CD8-positive, alpha-beta memory T cell (primary cell): ENCODE measurements around the gene TSPEAR. TPM values are rescaled to one million over a fixed set of nuclear protein-coding genes. Genes with fewer than 3 reads are reported as not detected.

Experiments
- CTCF ChIA-PET: fragments of 350-600 bp; sonication (Branson Sonifier 250); formaldehyde crosslinking; loops from one replicate; lab custom pipeline; 2021; ENCODE audit warnings: antibody characterized with exemption; lab: Charles Lee
- POLR2A ChIA-PET: fragments of 350-600 bp; sonication (Branson Sonifier 250); formaldehyde crosslinking; loops from one replicate; lab custom pipeline; 2021; ENCODE audit warnings: antibody characterized with exemption; lab: Charles Lee
- DNase-seq, 5 donors: peaks; one replicate each; pipeline versions ENCODE4 v3.0.0 to v3.0.0-alpha.2; 2020 to 2022; ENCODE audit warnings: mixed read lengths in 1 of 5
- H3K27ac ChIP-seq: one replicate; pipeline ENCODE4 v1.7.0; 2013; ENCODE audit warnings: low read depth, mild to moderate bottlenecking, low read length, moderate library complexity
- H3K27me3 ChIP-seq: 2 replicates; pipeline ENCODE4 v1.7.0; 2013; ENCODE audit warnings: low read length, mild to moderate bottlenecking; ENCODE audit not compliant: insufficient read depth, poor library complexity, severe bottlenecking
- H3K36me3 ChIP-seq: 2 replicates; pipeline ENCODE4 v1.7.0; 2013; ENCODE audit warnings: mild to moderate bottlenecking, low read length, moderate library complexity; ENCODE audit not compliant: insufficient read depth
- H3K4me1 ChIP-seq: 2 replicates; pipeline ENCODE4 v1.7.0; 2013; ENCODE audit warnings: mild to moderate bottlenecking, low read length, moderate library complexity; ENCODE audit not compliant: insufficient read depth
- H3K4me3 ChIP-seq: 2 replicates; pipeline ENCODE4 v1.7.0; 2013; ENCODE audit warnings: mild to moderate bottlenecking, low read length
- H3K9me3 ChIP-seq: 2 replicates; pipeline ENCODE4 v1.7.0; 2013; ENCODE audit warnings: mild to moderate bottlenecking, low read length
- H3K27ac Mint-ChIP-seq, 8 donors: one replicate each; pipeline ENCODE4 v1.8.0; 2020 to 2021; ENCODE audit warnings: mixed read lengths in 8 of 8, mild to moderate bottlenecking in 6 of 8, inconsistent platforms in 3 of 8, moderate library complexity in 3 of 8
- H3K27me3 Mint-ChIP-seq, 2 donors: one replicate each; pipeline ENCODE4 v1.8.0; 2020 to 2021; ENCODE audit warnings: mixed read lengths in 2 of 2, mild to moderate bottlenecking in 1 of 2, moderate library complexity in 1 of 2
- H3K36me3 Mint-ChIP-seq, 3 donors: one replicate each; pipeline ENCODE4 v1.8.0; 2020 to 2021; ENCODE audit warnings: mixed read lengths in 3 of 3, inconsistent platforms in 1 of 3, mild to moderate bottlenecking in 1 of 3
- H3K4me1 Mint-ChIP-seq, 3 donors: one replicate each; pipeline ENCODE4 v1.8.0; 2020 to 2021; ENCODE audit warnings: mixed read lengths in 3 of 3, inconsistent platforms in 1 of 3, mild to moderate bottlenecking in 1 of 3
- H3K4me3 Mint-ChIP-seq, 7 donors: one replicate each; pipeline ENCODE4 v1.8.0; 2020 to 2021; ENCODE audit warnings: mixed read lengths in 7 of 7, mild to moderate bottlenecking in 6 of 7, moderate library complexity in 4 of 7, inconsistent platforms in 2 of 7
- H3K9me3 Mint-ChIP-seq, 5 donors: one replicate each; pipeline ENCODE4 v1.8.0; 2020 to 2022; ENCODE audit warnings: mixed read lengths in 5 of 5, mild to moderate bottlenecking in 3 of 5, moderate library complexity in 2 of 5, inconsistent platforms in 1 of 5
- polyA plus RNA-seq: library from polyadenylated mRNA; unstranded; fragments of 300-500 nt; fragmentation: Illumina TruSeq; gene quantifications from one replicate; pipeline ENCODE4 v1.2.3, GENCODE V29; 2021
- total RNA-seq, 2 experiments: library from RNA; stranded (reverse); gene quantifications; one replicate each; pipeline ENCODE4 v1.2.3, GENCODE V29; 2021

TSPEAR gene
- total RNA-seq (not detected), polyA plus RNA-seq (0.05 TPM)

GRCh38 chr21:44711327-44712202, at the start of gene TSPEAR:
Gene TSPEAR (minus strand): TSS chr21:44711572. CDS start chr21:44711514, 58 bp downstream.
- no peaks in the 10 kb centered on the region for H3K36me3 Mint-ChIP-seq
- H3K4me3 Mint-ChIP-seq = peak within 1 kb of the TSS; percentile 34 to 79 (median 72)
- Histone ChIP-seq H3K4me1 (peaks cover 35% of the 10 kb centered on the region), H3K9me3 (no peaks in the 10 kb centered on the region), H3K36me3 (no peaks in the 10 kb centered on the region), H3K27ac (no peak within 1 kb of the TSS), H3K27me3 (peaks cover 63% of the 10 kb centered on the region), H3K4me3 (no peak within 1 kb of the TSS)
- ChIA-PET CTCF (interaction anchor here (0.6 to 2.2 kb wide), 3 partner anchors 31 to 935 kb away, joined by 3 to 6 read pairs (median 3); no protein-coding TSS in a partner anchor), POLR2A (interaction anchor here (0.5 to 1.2 kb wide), 3 partner anchors 54 to 1773 kb away, joined by 3 to 5 read pairs (median 3); partner anchors contain the start of genes KRTAP12-3 and POFUT2)
- H3K4me1 Mint-ChIP-seq = peaks cover 32 to 52% (median 44%) of the 10 kb centered on the region in 3 donors
- H3K27ac Mint-ChIP-seq = peak within 1 kb of the TSS in 3 of 8 donors; percentile 43 to 79 (median 67)
- no peak for DNase-seq
- peaks cover 0 to 4% (median 0%) of the 10 kb centered on the region in 5 donors for H3K9me3 Mint-ChIP-seq
- H3K27me3 Mint-ChIP-seq = peaks cover 65 to 81% of the 10 kb centered on the region in 2 donors

- no peak overlapping the region for H3K27ac ChIP-seq
- no peaks in the 10 kb centered on the region for H3K27me3 Mint-ChIP-seq
- no peaks in the 10 kb centered on the region for H3K36me3 ChIP-seq
- ChIA-PET POLR2A (no interaction called here), CTCF (interaction anchor here (1.4 kb wide), 1 partner anchor 250 kb away, joined by 5 read pairs; no protein-coding TSS in a partner anchor)
- H3K27me3 ChIP-seq = no peaks in the 10 kb centered on the region
- H3K27ac Mint-ChIP-seq = no peak overlapping the region
- no peak overlapping the region for H3K4me3 Mint-ChIP-seq
- H3K9me3 Mint-ChIP-seq = no peaks in the 10 kb centered on the region
- peak in 1 of 5 donors; percentile 30 for DNase-seq
- no peaks in the 10 kb centered on the region for H3K9me3 ChIP-seq
- peaks cover 9% of the 10 kb centered on the region for H3K4me1 ChIP-seq
- H3K4me3 ChIP-seq = no peak overlapping the region
- no peaks in the 10 kb centered on the region for H3K36me3 Mint-ChIP-seq
- H3K4me1 Mint-ChIP-seq = peaks cover 5 to 9% (median 8%) of the 10 kb centered on the region in 3 donors
Observed at GRCh38 chr21:44760376-44760775, 49.0 kb upstream of the TSPEAR start.

- no peaks in the 10 kb centered on the region for H3K27me3 ChIP-seq
- DNase-seq = peak in 1 of 5 donors; percentile 20
- ChIA-PET CTCF (no interaction called here), POLR2A (no interaction called here)
- Mint-ChIP-seq H3K4me1 (peaks cover 0 to 3% (median 3%) of the 10 kb centered on the region in 3 donors), H3K27me3 (no peaks in the 10 kb centered on the region), H3K4me3 (no peak overlapping the region), H3K27ac (no peak overlapping the region), H3K36me3 (no peaks in the 10 kb centered on the region), H3K9me3 (no peaks in the 10 kb centered on the region)
- H3K9me3 ChIP-seq = no peaks in the 10 kb centered on the region
- H3K4me1 ChIP-seq = peaks cover 3% of the 10 kb centered on the region
- H3K36me3 ChIP-seq = no peaks in the 10 kb centered on the region
- H3K27ac ChIP-seq = no peak overlapping the region
- H3K4me3 ChIP-seq = no peak overlapping the region
Observed at GRCh38 chr21:44759628-44760285, 48.4 kb upstream of the TSPEAR start.

- Mint-ChIP-seq H3K9me3 (no peaks in the 10 kb centered on the region), H3K4me3 (no peak overlapping the region), H3K36me3 (no peaks in the 10 kb centered on the region), H3K27me3 (no peaks in the 10 kb centered on the region), H3K4me1 (peaks cover 0 to 3% (median 3%) of the 10 kb centered on the region in 3 donors), H3K27ac (no peak overlapping the region)
- POLR2A ChIA-PET = interaction anchor here (0.6 kb wide), 1 partner anchor 1078 kb away, joined by 5 read pairs; no protein-coding TSS in a partner anchor
- DNase-seq = peak in 1 of 5 donors; percentile 16
- H3K4me3 ChIP-seq = no peak overlapping the region
- no peak overlapping the region for H3K27ac ChIP-seq
- CTCF ChIA-PET = no interaction called here
- H3K9me3 ChIP-seq = no peaks in the 10 kb centered on the region
- H3K27me3 ChIP-seq = no peaks in the 10 kb centered on the region
- no peaks in the 10 kb centered on the region for H3K36me3 ChIP-seq
- H3K4me1 ChIP-seq = no peaks in the 10 kb centered on the region
Observed at GRCh38 chr21:44758781-44759627, 47.6 kb upstream of the TSPEAR start.

- Mint-ChIP-seq H3K4me1 (peaks cover 0 to 3% (median 3%) of the 10 kb centered on the region in 3 donors), H3K27ac (peak overlapping the region in 1 of 8 donors; percentile 68), H3K27me3 (no peaks in the 10 kb centered on the region), H3K9me3 (no peaks in the 10 kb centered on the region), H3K36me3 (no peaks in the 10 kb centered on the region), H3K4me3 (no peak overlapping the region)
- peak in 1 of 5 donors; percentile 23 for DNase-seq
- ChIA-PET CTCF (no interaction called here), POLR2A (interaction anchor here (0.6 kb wide), 1 partner anchor 1077 kb away, joined by 5 read pairs; no protein-coding TSS in a partner anchor)
- Histone ChIP-seq H3K4me1 (no peaks in the 10 kb centered on the region), H3K4me3 (no peak overlapping the region), H3K36me3 (no peaks in the 10 kb centered on the region), H3K9me3 (no peaks in the 10 kb centered on the region), H3K27ac (no peak overlapping the region), H3K27me3 (no peaks in the 10 kb centered on the region)
Observed at GRCh38 chr21:44758141-44758561, 46.8 kb upstream of the TSPEAR start.

- DNase-seq = no peak
- Histone ChIP-seq H3K27ac (no peak overlapping the region), H3K36me3 (no peaks in the 10 kb centered on the region), H3K27me3 (no peaks in the 10 kb centered on the region), H3K4me1 (no peaks in the 10 kb centered on the region), H3K4me3 (no peak overlapping the region), H3K9me3 (no peaks in the 10 kb centered on the region)
- H3K36me3 Mint-ChIP-seq = no peaks in the 10 kb centered on the region
- H3K27ac Mint-ChIP-seq = peak overlapping the region in 1 of 8 donors; percentile 68
- H3K9me3 Mint-ChIP-seq = no peaks in the 10 kb centered on the region
- H3K27me3 Mint-ChIP-seq = no peaks in the 10 kb centered on the region
- CTCF ChIA-PET = no interaction called here
- H3K4me3 Mint-ChIP-seq = no peak overlapping the region
- H3K4me1 Mint-ChIP-seq = peaks cover 0 to 3% (median 3%) of the 10 kb centered on the region in 3 donors
- POLR2A ChIA-PET = no interaction called here
Observed at GRCh38 chr21:44757731-44758130, 46.4 kb upstream of the TSPEAR start.

GRCh38 chr21:44756423-44757185, 45.2 kb upstream of the TSPEAR start:
- H3K36me3 Mint-ChIP-seq = no peaks in the 10 kb centered on the region
- no peak overlapping the region for H3K4me3 ChIP-seq
- POLR2A ChIA-PET = no interaction called here
- no peaks in the 10 kb centered on the region for H3K9me3 Mint-ChIP-seq
- peak overlapping the region in 1 of 8 donors; percentile 32 for H3K27ac Mint-ChIP-seq
- CTCF ChIA-PET = no interaction called here
- H3K4me3 Mint-ChIP-seq = no peak overlapping the region
- peaks cover 0 to 3% (median 3%) of the 10 kb centered on the region in 3 donors for H3K4me1 Mint-ChIP-seq
- no peaks in the 10 kb centered on the region for H3K9me3 ChIP-seq
- DNase-seq = peak in 1 of 5 donors; percentile 26
- no peak overlapping the region for H3K27ac ChIP-seq
- no peaks in the 10 kb centered on the region for H3K27me3 Mint-ChIP-seq
- no peaks in the 10 kb centered on the region for H3K4me1 ChIP-seq
- no peaks in the 10 kb centered on the region for H3K27me3 ChIP-seq
- no peaks in the 10 kb centered on the region for H3K36me3 ChIP-seq
